Mesendoderm (in vitro differentiated cells): ENCODE data around the gene LSG1.

ENCODE experiments used
- DNase-seq: peaks from one replicate; pipeline ENCODE4 v3.0.0; 2013
- H2AK5ac ChIP-seq: 2 replicates; pipeline ENCODE4 v1.6.1; 2013; ENCODE audit warnings: low read length, inconsistent platforms
- H2BK120ac ChIP-seq: 2 replicates; pipeline ENCODE4 v1.6.1; 2013; ENCODE audit warnings: low read depth, mild to moderate bottlenecking, low read length, moderate library complexity, mixed read lengths
- H2BK15ac ChIP-seq: replicated peaks from 2 replicates; pipeline ENCODE4 v1.6.1; 2013; ENCODE audit warnings: low read depth, mild to moderate bottlenecking, moderate library complexity
- H2BK5ac ChIP-seq: 2 replicates; pipeline ENCODE4 v1.6.1; 2013; ENCODE audit warnings: low read length, inconsistent platforms
- H3K18ac ChIP-seq: 2 replicates; pipeline ENCODE4 v1.6.1; 2013; ENCODE audit warnings: mild to moderate bottlenecking, low read length, mixed read lengths
- H3K23ac ChIP-seq: one replicate; pipeline ENCODE4 v1.6.1; 2013; ENCODE audit warnings: low read length
- H3K27ac ChIP-seq: 2 replicates; pipeline ENCODE4 v1.5.1; 2013; ENCODE audit warnings: low read depth, mild to moderate bottlenecking, inconsistent platforms, low read length, moderate library complexity
- H3K27me3 ChIP-seq: 2 replicates; pipeline ENCODE4 v1.6.1; 2013; ENCODE audit warnings: low read length, control low read depth, mild to moderate bottlenecking, inconsistent platforms; ENCODE audit not compliant: insufficient read depth, poor library complexity
- H3K36me3 ChIP-seq: 2 replicates; pipeline ENCODE4 v1.6.1; 2013; ENCODE audit warnings: low read length, inconsistent platforms; ENCODE audit not compliant: control insufficient read depth, insufficient read depth
- H3K4ac ChIP-seq: one replicate; pipeline ENCODE4 v1.6.1; 2013; ENCODE audit warnings: low read depth, mild to moderate bottlenecking, low read length, moderate library complexity
- H3K4me1 ChIP-seq: 2 replicates; pipeline ENCODE4 v1.6.1; 2013; ENCODE audit warnings: low read depth, low read length, inconsistent platforms; ENCODE audit not compliant: control insufficient read depth
- H3K4me2 ChIP-seq: 2 replicates; pipeline ENCODE4 v1.6.1; 2013; ENCODE audit warnings: low read length
- H3K4me3 ChIP-seq: 2 replicates; pipeline ENCODE4 v1.5.1; 2013; ENCODE audit warnings: mild to moderate bottlenecking, low read length
- H3K56ac ChIP-seq: one replicate; pipeline ENCODE4 v1.6.1; 2013; ENCODE audit warnings: low read length
- H3K79me1 ChIP-seq: 2 replicates; pipeline ENCODE4 v1.6.1; 2013; ENCODE audit warnings: low read length, inconsistent platforms
- H3K79me2 ChIP-seq: 2 replicates; pipeline ENCODE4 v1.6.1; 2013; ENCODE audit warnings: mild to moderate bottlenecking, low read length; ENCODE audit not compliant: control insufficient read depth, insufficient read depth
- H3K9ac ChIP-seq: 2 replicates; pipeline ENCODE4 v1.6.1; 2013; ENCODE audit warnings: low read length, inconsistent platforms
- H4K5ac ChIP-seq: one replicate; pipeline ENCODE4 v1.6.1; 2013; ENCODE audit warnings: low read length
- H4K8ac ChIP-seq: one replicate; pipeline ENCODE4 v1.6.1; 2013; ENCODE audit warnings: low read depth, mild to moderate bottlenecking, control low read depth, low read length, moderate library complexity
- WGBS: extraction: QIAGEN DNeasy Blood & Tissue Kit; methylation state at CpG from one replicate; pipeline ENCODE4 v1.1.7; 2013; ENCODE audit warnings: low lambda C conversion rate, missing lambda C conversion rate; ENCODE audit not compliant: insufficient coverage; ENCODE audit errors: extremely low coverage; 5-methylcytosine and 5-hydroxymethylcytosine counted together

LSG1 gene

GRCh38 chr3:194686414-194686815 is 14.4 kb upstream of the LSG1 start:
- Histone ChIP-seq H3K79me2 (no peaks in the 10 kb centered on the region), H3K36me3 (no peaks in the 10 kb centered on the region), H2BK120ac (no peak overlapping the region), H2BK5ac (no peak overlapping the region), H2BK15ac (no peak overlapping the region), H3K18ac (no peak overlapping the region), H3K4me3 (peak overlapping the region; percentile 42), H3K4me1 (peaks cover 2% of the 10 kb centered on the region), H3K56ac (peak overlapping the region; percentile 99), H4K8ac (no peak overlapping the region), H3K79me1 (no peaks in the 10 kb centered on the region), H3K4me2 (peak overlapping the region; percentile 99), H3K23ac (no peak overlapping the region), H3K4ac (no peak overlapping the region), H4K5ac (no peak overlapping the region), H3K27ac (no peak overlapping the region), H3K27me3 (peaks cover 4% of the 10 kb centered on the region), H3K9ac (peak overlapping the region; percentile 93), H2AK5ac (no peak overlapping the region)
- DNase-seq: no peak
- no CpG with 5 or more reads among the region's 29 CpGs for WGBS

GRCh38 chr3:194685718-194686413 is 13.9 kb upstream of the LSG1 start, which contains the start of gene FAM43A:
Gene FAM43A, plus strand, starts transcription at chr3:194685883. Its CDS starts 944 bp downstream, at chr3:194686827.
- no CpG with 5 or more reads among the region's 70 CpGs for WGBS
- no peak within 1 kb of the TSS for H4K5ac ChIP-seq
- no peak within 1 kb of the TSS for H2BK120ac ChIP-seq
- peaks cover 4% of the 10 kb centered on the region for H3K27me3 ChIP-seq
- no peak within 1 kb of the TSS for H2BK15ac ChIP-seq
- H3K4ac ChIP-seq: no peak within 1 kb of the TSS
- no peaks in the 10 kb centered on the region for H3K79me1 ChIP-seq
- peak within 1 kb of the TSS; percentile 93 for H3K9ac ChIP-seq
- peak within 1 kb of the TSS; percentile 15 for H3K18ac ChIP-seq
- peak within 1 kb of the TSS; percentile 99 for H3K56ac ChIP-seq
- no peak within 1 kb of the TSS for H3K27ac ChIP-seq
- H3K23ac ChIP-seq: no peak within 1 kb of the TSS
- no peaks in the 10 kb centered on the region for H3K79me2 ChIP-seq
- H3K4me3 ChIP-seq: peak within 1 kb of the TSS; percentile 57
- peak within 1 kb of the TSS; percentile 99 for H3K4me2 ChIP-seq
- peak; percentile 95 for DNase-seq
- H4K8ac ChIP-seq: no peak within 1 kb of the TSS
- H3K4me1 ChIP-seq: peaks cover 2% of the 10 kb centered on the region
- H2BK5ac ChIP-seq: no peak within 1 kb of the TSS
- H3K36me3 ChIP-seq: no peaks in the 10 kb centered on the region
- no peak within 1 kb of the TSS for H2AK5ac ChIP-seq

- H3K4me1 ChIP-seq: peaks cover 2% of the 10 kb centered on the region
- no peak overlapping the region for H2BK120ac ChIP-seq
- no peak overlapping the region for H2BK5ac ChIP-seq
These were observed 13.2 kb upstream of the LSG1 start for GRCh38 chr3:194685065-194685717.

GRCh38 chr3:194683380-194683779 is 11.4 kb upstream of the LSG1 start:
- H3K4me2 ChIP-seq: no peak overlapping the region
- H3K56ac ChIP-seq: no peak overlapping the region
- H4K5ac ChIP-seq: no peak overlapping the region
- no peak for DNase-seq
- no peak overlapping the region for H2BK15ac ChIP-seq
- no peak overlapping the region for H3K27ac ChIP-seq
- H3K36me3 ChIP-seq: no peaks in the 10 kb centered on the region
- no peak overlapping the region for H2BK5ac ChIP-seq
- no peak overlapping the region for H3K4ac ChIP-seq
- no peaks in the 10 kb centered on the region for H3K79me2 ChIP-seq
- no peak overlapping the region for H3K23ac ChIP-seq
- no peak overlapping the region for H3K4me3 ChIP-seq
- H3K18ac ChIP-seq: no peak overlapping the region
- H3K9ac ChIP-seq: no peak overlapping the region
- peaks cover 4% of the 10 kb centered on the region for H3K27me3 ChIP-seq
- WGBS: no CpG with 5 or more reads among the region's 2 CpGs
- H2AK5ac ChIP-seq: no peak overlapping the region
- H3K79me1 ChIP-seq: no peaks in the 10 kb centered on the region
- H3K4me1 ChIP-seq: peaks cover 2% of the 10 kb centered on the region
- H2BK120ac ChIP-seq: no peak overlapping the region
- no peak overlapping the region for H4K8ac ChIP-seq

More at GRCh38 chr3:194685065-194685717, 13.2 kb upstream of the LSG1 start:
- H3K36me3 ChIP-seq: no peaks in the 10 kb centered on the region
- H3K79me1 ChIP-seq: no peaks in the 10 kb centered on the region
- H2AK5ac ChIP-seq: no peak overlapping the region
- no peak overlapping the region for H2BK15ac ChIP-seq
- H3K4me2 ChIP-seq: no peak overlapping the region
- H3K18ac ChIP-seq: no peak overlapping the region
- peaks cover 4% of the 10 kb centered on the region for H3K27me3 ChIP-seq
- H3K4ac ChIP-seq: no peak overlapping the region
- no peak overlapping the region for H3K27ac ChIP-seq
- H3K56ac ChIP-seq: no peak overlapping the region
- no CpG with 5 or more reads among the region's 13 CpGs for WGBS
- H4K5ac ChIP-seq: no peak overlapping the region
- no peak overlapping the region for H3K9ac ChIP-seq
- H3K23ac ChIP-seq: no peak overlapping the region
- H3K79me2 ChIP-seq: no peaks in the 10 kb centered on the region
- DNase-seq: no peak
- H4K8ac ChIP-seq: no peak overlapping the region
- H3K4me3 ChIP-seq: no peak overlapping the region

- no peak overlapping the region for H3K4me3 ChIP-seq
- no peaks in the 10 kb centered on the region for H3K79me1 ChIP-seq
- no peak overlapping the region for H2BK5ac ChIP-seq
- H4K5ac ChIP-seq: no peak overlapping the region
- no peak overlapping the region for H4K8ac ChIP-seq
- H3K4me2 ChIP-seq: no peak overlapping the region
- no peaks in the 10 kb centered on the region for H3K79me2 ChIP-seq
- no peak overlapping the region for H3K23ac ChIP-seq
- H3K27me3 ChIP-seq: peaks cover 4% of the 10 kb centered on the region
- no peak overlapping the region for H3K4ac ChIP-seq
- no peak overlapping the region for H2BK120ac ChIP-seq
- no peaks in the 10 kb centered on the region for H3K36me3 ChIP-seq
- no peak overlapping the region for H2BK15ac ChIP-seq
- H3K4me1 ChIP-seq: peaks cover 2% of the 10 kb centered on the region
- H2AK5ac ChIP-seq: no peak overlapping the region
- H3K18ac ChIP-seq: no peak overlapping the region
- no CpG with 5 or more reads among the region's 14 CpGs for WGBS
- DNase-seq: peak; percentile 92
- H3K27ac ChIP-seq: no peak overlapping the region
- H3K9ac ChIP-seq: no peak overlapping the region
- H3K56ac ChIP-seq: no peak overlapping the region
These were observed 10.8 kb upstream of the LSG1 start for GRCh38 chr3:194682694-194683310.
